Chondrocyte (in vitro differentiated cells): ENCODE data around the gene ANKIB1. TPM values are rescaled to one million over a fixed set of nuclear protein-coding genes. Genes with fewer than 3 reads are reported as not detected.

Experiments
- DNase-seq: peaks from one replicate; pipeline ENCODE4 v3.0.0; 2021; ENCODE audit warnings: mixed read lengths, low spot score
- H3K27ac Mint-ChIP-seq: one replicate; pipeline ENCODE4 v1.8.0; 2021; ENCODE audit warnings: mild to moderate bottlenecking, moderate library complexity, mixed read lengths; ENCODE audit not compliant: unreplicated experiment
- H3K27me3 Mint-ChIP-seq: 2 replicates; pipeline ENCODE4 v1.8.0; 2021; ENCODE audit warnings: low read depth, mixed read lengths
- H3K36me3 Mint-ChIP-seq: 2 replicates; pipeline ENCODE4 v1.8.0; 2021; ENCODE audit warnings: low read depth, mixed read lengths
- H3K4me1 Mint-ChIP-seq: 2 replicates; pipeline ENCODE4 v1.8.0; 2021; ENCODE audit warnings: low read depth, mild to moderate bottlenecking, mixed read lengths
- H3K4me3 Mint-ChIP-seq: one replicate; pipeline ENCODE4 v1.8.0; 2021; ENCODE audit warnings: mild to moderate bottlenecking, moderate library complexity, mixed read lengths; ENCODE audit not compliant: unreplicated experiment
- H3K9me3 Mint-ChIP-seq: 2 replicates; pipeline ENCODE4 v1.8.0; 2021; ENCODE audit warnings: low read depth, mixed read lengths
- CTCF ChIP-seq: fragments of 200-600 bp; sonication (generic); IDR thresholded peaks from 2 replicates; pipeline ENCODE4 v1.5.0; 2021; ENCODE audit warnings: antibody characterized with exemption, mild to moderate bottlenecking, moderate library complexity
- total RNA-seq: library from RNA; stranded (reverse); gene quantifications from 3 replicates; pipeline ENCODE4 v1.2.1, GENCODE V29; 2021

Gene ANKIB1
- total RNA-seq, 1 donor from 2014 or later = 76.3 TPM

- Mint-ChIP-seq H3K4me3 (no peak overlapping the region), H3K9me3 (no peaks in the 10 kb centered on the region), H3K4me1 (peaks cover 6% of the 10 kb centered on the region), H3K27me3 (peaks cover 3% of the 10 kb centered on the region), H3K27ac (no peak overlapping the region), H3K36me3 (no peaks in the 10 kb centered on the region)
- TF ChIP-seq CTCF = peak; percentile 16
- DNase-seq = no peak
These were observed 172.1 kb downstream of the ANKIB1 start for GRCh38 chr7:92417913-92418312.

GRCh38 chr7:92421676-92422435 is 176.1 kb downstream of the ANKIB1 start:
- no peak for TF ChIP-seq CTCF
- Mint-ChIP-seq H3K27me3 (no peaks in the 10 kb centered on the region), H3K9me3 (no peaks in the 10 kb centered on the region), H3K4me3 (no peak overlapping the region), H3K4me1 (peaks cover 19% of the 10 kb centered on the region), H3K36me3 (no peaks in the 10 kb centered on the region), H3K27ac (no peak overlapping the region)
- DNase-seq = no peak

DNA sequence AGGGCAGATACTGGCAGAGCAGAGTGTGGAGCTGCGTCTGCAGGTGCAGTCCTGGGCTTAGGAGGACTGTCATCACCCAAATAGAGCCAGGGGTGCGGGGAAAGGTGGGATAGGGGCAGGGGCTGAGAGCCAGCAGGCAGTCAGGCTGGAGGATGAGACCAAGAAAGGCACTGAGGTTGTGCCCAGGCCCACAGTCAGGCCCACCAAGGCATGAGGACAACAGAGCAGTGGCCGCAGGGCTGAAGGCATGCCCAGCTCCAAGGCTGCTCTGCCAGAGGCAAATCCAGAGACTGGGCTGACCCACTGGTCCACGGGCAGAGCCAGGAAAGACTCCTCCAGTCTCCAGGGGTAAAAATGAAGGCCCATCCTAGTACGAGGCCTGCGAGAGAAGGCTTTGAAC is 177.2 kb downstream of the ANKIB1 start:
- no peak overlapping the region for H3K4me3 Mint-ChIP-seq
- H3K36me3 Mint-ChIP-seq = no peaks in the 10 kb centered on the region
- no peak overlapping the region for H3K27ac Mint-ChIP-seq
- no peaks in the 10 kb centered on the region for H3K9me3 Mint-ChIP-seq
- no peak for TF ChIP-seq CTCF
- peaks cover 3% of the 10 kb centered on the region for H3K27me3 Mint-ChIP-seq
- no peak for DNase-seq
- peaks cover 19% of the 10 kb centered on the region for H3K4me1 Mint-ChIP-seq

GRCh38 chr7:92423710-92424131 is 177.9 kb downstream of the ANKIB1 start:
- Mint-ChIP-seq H3K36me3 (no peaks in the 10 kb centered on the region), H3K27ac (no peak overlapping the region)

GRCh38 chr7:92425311-92425947 is 179.7 kb downstream of the ANKIB1 start:
- no peak overlapping the region for H3K4me3 Mint-ChIP-seq
- H3K36me3 Mint-ChIP-seq = no peaks in the 10 kb centered on the region
- no peak overlapping the region for H3K27ac Mint-ChIP-seq
- H3K9me3 Mint-ChIP-seq = no peaks in the 10 kb centered on the region
- no peak for TF ChIP-seq CTCF
- DNase-seq = no peak
- H3K4me1 Mint-ChIP-seq = peaks cover 19% of the 10 kb centered on the region
- H3K27me3 Mint-ChIP-seq = peaks cover 3% of the 10 kb centered on the region

More at GRCh38 chr7:92423710-92424131, 177.9 kb downstream of the ANKIB1 start:
- Mint-ChIP-seq H3K4me3 (peak overlapping the region; percentile 55), H3K9me3 (no peaks in the 10 kb centered on the region), H3K4me1 (peaks cover 19% of the 10 kb centered on the region), H3K27me3 (peaks cover 3% of the 10 kb centered on the region)
- TF ChIP-seq CTCF = no peak
- no peak for DNase-seq
